A673 (cell line): ENCODE measurements around the gene NEB. TPM values are rescaled to one million over a fixed set of nuclear protein-coding genes. Genes with fewer than 3 reads are reported as not detected.
A peak's percentile ranks its signal among the peaks of the same experiment; 100 is the strongest.

Source experiments
- BruUV-seq: library from RNA; stranded (reverse); fragments of 400-500 nt; replicated peaks from 2 replicates; lab custom pipeline; 2021; lab: Mats Ljungman, UMichigan
- CTCF ChIA-PET: fragments of 300-600 bp; sonication (Branson Sonifier 250); formaldehyde crosslinking; loops from one replicate; lab custom pipeline; 2022; ENCODE audit warnings: antibody characterized with exemption; lab: Charles Lee
- POLR2A ChIA-PET: fragments of 300-600 bp; sonication (Branson Sonifier 250); formaldehyde crosslinking; loops from one replicate; lab custom pipeline; 2022; ENCODE audit warnings: antibody characterized with exemption; ENCODE audit not compliant: low non-redundant PET; lab: Charles Lee
- DNase-seq: peaks from one replicate; pipeline ENCODE4 v3.0.0-alpha.2; 2015; ENCODE audit warnings: low spot score
- H3K27ac ChIP-seq: fragments of 200-600 bp; sonication (generic); 2 replicates; pipeline ENCODE4 v1.5.1; 2016; ENCODE audit warnings: mixed run types, low read depth, mild to moderate bottlenecking, mixed read lengths, antibody characterized with exemption, low read length; ENCODE audit not compliant: poor library complexity, severe bottlenecking
- H3K27me3 ChIP-seq: fragments of 200-600 bp; sonication (generic); replicated peaks from 2 replicates; pipeline ENCODE4 v1.6.1; 2017; ENCODE audit warnings: mixed run types, low read depth, mild to moderate bottlenecking, mixed read lengths, antibody characterized with exemption, low read length; ENCODE audit not compliant: insufficient read depth, poor library complexity
- H3K36me3 ChIP-seq: fragments of 200-600 bp; sonication (generic); 2 replicates; pipeline ENCODE4 v1.6.1; 2016; ENCODE audit warnings: mixed run types, mild to moderate bottlenecking, mixed read lengths, antibody characterized with exemption, low read length; ENCODE audit not compliant: insufficient read depth, poor library complexity, severe bottlenecking
- H3K4me1 ChIP-seq: fragments of 200-600 bp; sonication (generic); 2 replicates; pipeline ENCODE4 v1.6.1; 2017; ENCODE audit warnings: mixed run types, mild to moderate bottlenecking, mixed read lengths, antibody characterized with exemption, low read length; ENCODE audit not compliant: insufficient read depth, poor library complexity, severe bottlenecking
- H3K4me3 ChIP-seq: fragments of 200-600 bp; sonication (generic); 2 replicates; pipeline ENCODE4 v1.5.1; 2016; ENCODE audit warnings: low read depth, mixed run types, mild to moderate bottlenecking, mixed read lengths, low read length; ENCODE audit not compliant: poor library complexity, severe bottlenecking
- H3K9me3 ChIP-seq: fragments of 200-600 bp; sonication (generic); 2 replicates; pipeline ENCODE4 v1.6.1; 2016; ENCODE audit warnings: mixed run types, low read depth, mild to moderate bottlenecking, mixed read lengths, antibody characterized with exemption, low read length; ENCODE audit not compliant: poor library complexity, severe bottlenecking
- CTCF ChIP-seq: fragments of 300-800, 200-600 bp; sonication (generic); conservative IDR thresholded peaks from 2 replicates; pipeline ENCODE4 v1.5.1; 2017; ENCODE audit warnings: low read depth, mild to moderate bottlenecking, antibody characterized with exemption, low read length, moderate library complexity, mixed read lengths
- EZH2 ChIP-seq: fragments of 200-600 bp; sonication (generic); IDR thresholded peaks from 2 replicates; pipeline ENCODE4 v1.6.1; 2017; ENCODE audit warnings: borderline replicate concordance, low read depth, mild to moderate bottlenecking, mixed read lengths, antibody characterized with exemption, low read length; ENCODE audit not compliant: poor library complexity, severe bottlenecking
- intact Hi-C: fragments of 100-400 bp; cut with micrococcal nuclease; formaldehyde crosslinking; loops from one replicate; pipeline ENCODE4 v1.10.0; 2022; ENCODE audit not compliant: unreplicated experiment
- total RNA-seq: library from RNA; stranded (reverse); gene quantifications from 2 replicates; pipeline ENCODE4 v1.2.3, GENCODE V29; 2021

The NEB gene
- total RNA-seq, 1 experiment from 2014 or later, result 7.0 TPM

- no TSS peak for BruUV-seq
- intact Hi-C loops, result no loop called here
- Histone ChIP-seq H3K36me3 (no peaks in the 10 kb centered on the region), H3K27me3 (no peaks in the 10 kb centered on the region), H3K9me3 (no peaks in the 10 kb centered on the region), H3K27ac (peak overlapping the region; percentile 57), H3K4me1 (peaks cover 25% of the 10 kb centered on the region), H3K4me3 (no peak overlapping the region)
- peak; percentile 25 for DNase-seq
- ChIA-PET CTCF (no interaction called here), POLR2A (no interaction called here)
- TF ChIP-seq EZH2 (no peak), CTCF (no peak)
These were observed 95.9 kb downstream of the NEB start for GRCh38 chr2:151638191-151638933.

GRCh38 chr2:151637271-151637781, 97.0 kb downstream of the NEB start:
- Histone ChIP-seq H3K36me3 (no peaks in the 10 kb centered on the region), H3K27me3 (no peaks in the 10 kb centered on the region), H3K4me3 (no peak overlapping the region), H3K27ac (peak overlapping the region; percentile 57), H3K9me3 (no peaks in the 10 kb centered on the region), H3K4me1 (peaks cover 25% of the 10 kb centered on the region)
- intact Hi-C loops, result no loop called here
- ChIA-PET CTCF (no interaction called here), POLR2A (no interaction called here)
- peak; percentile 81 for DNase-seq
- TF ChIP-seq EZH2 (no peak), CTCF (peak; percentile 21; the same call in 1 of the 2 replicates)
- no TSS peak for BruUV-seq

GRCh38 chr2:151634736-151635467, 99.4 kb downstream of the NEB start:
- TF ChIP-seq EZH2 (no peak), CTCF (no peak)
- Histone ChIP-seq H3K4me1 (peaks cover 25% of the 10 kb centered on the region), H3K4me3 (no peak overlapping the region), H3K9me3 (no peaks in the 10 kb centered on the region), H3K27ac (no peak overlapping the region), H3K27me3 (no peaks in the 10 kb centered on the region), H3K36me3 (no peaks in the 10 kb centered on the region)
- DNase-seq, result no peak
- ChIA-PET CTCF (interaction anchor here (0.6 kb wide), 1 partner anchor 24 kb away, joined by 3 read pairs; no protein-coding TSS in a partner anchor), POLR2A (no interaction called here)
- no TSS peak for BruUV-seq
- intact Hi-C loops, result no loop called here
